Endothelial cell of umbilical vein (primary cell): ENCODE measurements around the gene FOS. TPM values are rescaled to one million over a fixed set of nuclear protein-coding genes. Genes with fewer than 3 reads are reported as not detected.

Experiments used
- BruUV-seq: library from RNA; stranded (reverse); fragments of 400-500 nt; replicated peaks from 2 replicates; lab custom pipeline; 2021; lab: Mats Ljungman, UMichigan
- CTCF ChIA-PET: fragments of 300-600, 350-600 bp; sonication (Branson Sonifier 250); formaldehyde crosslinking; loops from one replicate; lab custom pipeline; 2021; ENCODE audit warnings: antibody characterized with exemption, inconsistent platforms; lab: Charles Lee
- POLR2A ChIA-PET: fragments of 300-600, 350-600 bp; sonication (Branson Sonifier 250); formaldehyde crosslinking; loops from one replicate; lab custom pipeline; 2021; ENCODE audit warnings: antibody characterized with exemption, inconsistent platforms; lab: Charles Lee
- DNase-seq: peaks from one replicate; pipeline ENCODE4 v3.0.0-alpha.2; 2011; ENCODE audit warnings: low read depth, low spot score
- FAIRE-seq: peaks from 2 replicates; lab custom pipeline; 2011; peaks lifted over from hg19 to GRCh38; lab: Jason Lieb, UNC
- H2AFZ ChIP-seq: 2 replicates; pipeline ENCODE4 v1.6.0; 2012; ENCODE audit warnings: low read depth, low read length, control low read depth, inconsistent platforms
- H3K27ac ChIP-seq: 2 replicates; pipeline ENCODE4 v1.5.1; 2011; ENCODE audit warnings: low read depth, mild to moderate bottlenecking, control low read depth, low read length, moderate library complexity; ENCODE audit not compliant: insufficient read depth
- H3K27me3 ChIP-seq, 2 experiments: 2 replicates each; pipeline versions ENCODE4 v1.6.0 to v1.6.1; 2011; ENCODE audit warnings: low read length in 2 of 2, mixed read lengths in 1 of 2; ENCODE audit not compliant: control insufficient read depth in 2 of 2, insufficient read depth in 2 of 2
- H3K36me3 ChIP-seq, 2 experiments: 2 replicates in 1 of 2; 3 replicates in 1 of 2; pipeline ENCODE4 v1.5.1; 2011; ENCODE audit warnings: low read length in 2 of 2, mild to moderate bottlenecking in 1 of 2, moderate library complexity in 1 of 2; ENCODE audit not compliant: control insufficient read depth in 2 of 2, insufficient read depth in 2 of 2; ENCODE audit errors: extremely low read depth in 1 of 2
- H3K4me1 ChIP-seq: 3 replicates; pipeline ENCODE4 v1.5.1; 2011; ENCODE audit warnings: mild to moderate bottlenecking, low read length; ENCODE audit not compliant: control insufficient read depth, insufficient read depth; ENCODE audit errors: extremely low read depth
- H3K4me2 ChIP-seq: 2 replicates; pipeline ENCODE4 v1.6.1; 2011; ENCODE audit warnings: low read length, control low read depth, mixed read lengths; ENCODE audit not compliant: insufficient read depth
- H3K4me3 ChIP-seq, 3 experiments: fragments of 200-600 bp in 1 of 3; sonication (generic), shearing (Covaris generic) in 1 of 3; replicated peaks in 1 of 3; 2 replicates each; pipeline ENCODE4 v1.5.1; 2011 to 2016; ENCODE audit warnings: control low read depth in 3 of 3, low read length in 3 of 3, mild to moderate bottlenecking in 2 of 3, inconsistent platforms in 1 of 3, low read depth in 1 of 3, moderate library complexity in 1 of 3; ENCODE audit not compliant: insufficient read depth in 1 of 3
- H3K79me2 ChIP-seq: 2 replicates; pipeline ENCODE4 v1.6.0; 2012; ENCODE audit warnings: low read length, inconsistent platforms; ENCODE audit not compliant: control insufficient read depth, insufficient read depth
- H3K9ac ChIP-seq: replicated peaks from 2 replicates; pipeline ENCODE3; 2011; ENCODE audit warnings: low read length, control low read depth; ENCODE audit not compliant: insufficient read depth; ENCODE audit errors: extremely low read depth
- H3K9me1 ChIP-seq: replicated peaks from 3 replicates; pipeline ENCODE4 v1.6.0; 2011; ENCODE audit warnings: mild to moderate bottlenecking, low read length; ENCODE audit not compliant: control insufficient read depth, insufficient read depth; ENCODE audit errors: extremely low read depth
- H3K9me3 ChIP-seq: replicated peaks from 2 replicates; pipeline ENCODE4 v1.5.1; 2012; ENCODE audit warnings: low read length, inconsistent platforms; ENCODE audit not compliant: control insufficient read depth, insufficient read depth
- H4K20me1 ChIP-seq: replicated peaks from 2 replicates; pipeline ENCODE3; 2011; ENCODE audit warnings: mild to moderate bottlenecking, low read length; ENCODE audit not compliant: control insufficient read depth, insufficient read depth; ENCODE audit errors: extremely low read depth
- EZH2 ChIP-seq: IDR thresholded peaks from 2 replicates; pipeline ENCODE4 v1.6.1; 2012; ENCODE audit warnings: borderline replicate concordance, low read depth, mild to moderate bottlenecking, moderate library complexity, low read length, inconsistent platforms; ENCODE audit not compliant: severe bottlenecking
- FOS ChIP-seq: IDR thresholded peaks from 2 replicates; pipeline ENCODE4 v1.6.1; 2011; ENCODE audit warnings: mild to moderate bottlenecking, low read length, moderate library complexity, borderline replicate concordance; ENCODE audit not compliant: insufficient read depth
- GATA2 ChIP-seq: IDR thresholded peaks from 2 replicates; pipeline ENCODE4 v1.7.0; 2011; ENCODE audit warnings: low read depth, mild to moderate bottlenecking, moderate library complexity, mixed read lengths, low read length; ENCODE audit not compliant: insufficient read length, insufficient read depth
- JUN ChIP-seq: IDR thresholded peaks from 2 replicates; pipeline ENCODE4 v1.6.1; 2011; ENCODE audit warnings: borderline replicate concordance, low read depth; ENCODE audit not compliant: insufficient read length, insufficient read depth
- MYC ChIP-seq: IDR thresholded peaks from one replicate; pipeline ENCODE4 v1.6.1; 2011; ENCODE audit warnings: mild to moderate bottlenecking, low read depth, low read length
- POLR2A ChIP-seq: IDR thresholded peaks from 2 replicates; pipeline ENCODE4 v1.6.1; 2012; ENCODE audit warnings: low read depth, mild to moderate bottlenecking, control low read depth, low read length
- POLR2AphosphoS5 ChIP-seq: IDR thresholded peaks from 2 replicates; pipeline ENCODE4 v1.6.1; 2012; ENCODE audit warnings: low read depth, mild to moderate bottlenecking, control low read depth, low read length, moderate library complexity; ENCODE audit not compliant: insufficient read depth
- dilution Hi-C: fragments of 300-500 bp; cut with MboI; formaldehyde crosslinking; loops from one replicate; pipeline ENCODE4 v1.15.0; 2019; ENCODE audit warnings: low sequenced_read_pairs; ENCODE audit not compliant: extremely low pct_ligation_motif_present
- intact Hi-C: fragments of 100-400 bp; cut with micrococcal nuclease; formaldehyde crosslinking; loops from one replicate; pipeline ENCODE4 v1.10.0; 2022
- polyA plus RNA-seq, 4 experiments: library from polyadenylated mRNA; depleted of rRNA in 3 of 4; stranded (reverse) in 3 of 4; unstranded in 1 of 4; fragments of >200 nt; gene quantifications; 2 replicates each; pipeline versions ENCODE4 v1.2.1 to v1.2.3, GENCODE V29; 2011 to 2012; ENCODE audit warnings: missing spikeins in 1 of 4
- total RNA-seq: library from RNA; stranded (reverse); gene quantifications from 2 replicates; pipeline ENCODE4 v1.2.3, GENCODE V29; 2021
- TF ChIP-seq, protein P1 (sequence below), 2 donors: IDR thresholded peaks; 1 replicate in 1 of 2; 2 replicates in 1 of 2; pipeline ENCODE4 v1.5.1; 2011; ENCODE audit warnings: low read length in 2 of 2, mild to moderate bottlenecking in 2 of 2, moderate library complexity in 2 of 2, control low read depth in 1 of 2, inconsistent platforms in 1 of 2, low read depth in 1 of 2; ENCODE audit not compliant: insufficient read depth in 1 of 2; ENCODE audit errors: extremely low read depth in 1 of 2
- TF ChIP-seq, protein P2 (sequence below): IDR thresholded peaks from 2 replicates; pipeline ENCODE4 v1.6.1; 2011; ENCODE audit not compliant: insufficient read depth, insufficient read length

Gene FOS
- total and polyA plus RNA-seq, 2 donors (not counting 3 experiments of a cell fraction or from before 2014, with no cell fraction given): 9.2 to 41.6 TPM

DNA sequence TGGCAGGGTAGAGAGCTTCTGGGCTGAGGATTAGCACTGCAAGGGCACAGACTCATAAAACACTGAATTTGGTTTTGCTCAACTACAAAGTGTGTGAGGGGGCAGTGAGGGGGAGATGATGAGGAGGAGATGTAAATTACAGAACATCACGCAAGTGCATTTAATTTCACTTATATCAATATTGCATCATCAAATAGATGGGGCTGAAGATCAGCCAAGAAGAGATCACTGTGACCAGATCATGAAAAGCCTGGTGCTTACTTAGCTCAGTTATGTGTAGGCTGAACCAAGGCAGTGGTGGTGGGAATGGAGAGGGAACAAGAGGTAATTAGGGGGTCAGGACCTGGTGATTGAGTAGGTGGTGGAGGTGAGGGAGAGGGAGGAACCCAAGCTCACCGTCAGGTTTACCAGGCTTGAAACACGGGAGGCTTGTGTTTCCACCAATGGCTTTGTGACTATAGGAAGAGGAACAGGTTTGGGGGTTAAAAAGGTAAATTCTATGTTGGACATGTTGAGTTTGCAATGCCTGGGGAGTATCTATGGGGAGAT, 11.3 kb downstream of the FOS start:
- no peak for DNase-seq
- FAIRE-seq: no peak
- H3K9me1 ChIP-seq: no peaks in the 10 kb centered on the region
- no peaks in the 10 kb centered on the region for H4K20me1 ChIP-seq
- no TSS peak for BruUV-seq
- H3K27me3 ChIP-seq: peaks cover 7 to 17% of the 10 kb centered on the region in 2 experiments
- no peaks in the 10 kb centered on the region for H3K36me3 ChIP-seq
- H3K4me2 ChIP-seq: no peak overlapping the region
- H3K4me3 ChIP-seq: no peak overlapping the region
- no peaks in the 10 kb centered on the region for H3K9me3 ChIP-seq
- no peak overlapping the region for H3K9ac ChIP-seq
- POLR2A ChIA-PET: interaction anchor here (1.4 kb wide), 1 partner anchor 13 kb away, joined by 3 read pairs; no protein-coding TSS in a partner anchor
- CTCF ChIA-PET: interaction anchor here (1.2 to 1.7 kb wide), 3 partner anchors 8 to 148 kb away, joined by 3 to 4 read pairs (median 3); no protein-coding TSS in a partner anchor
- no peaks in the 10 kb centered on the region for H3K79me2 ChIP-seq
- intact Hi-C loops: no loop called here
- dilution Hi-C loops: loop anchor here (25.0 kb wide), 1 partner anchor 153 kb away; the partner anchor contains the start of gene NEK9
- no peak overlapping the region for H2AFZ ChIP-seq
- no peak overlapping the region for H3K27ac ChIP-seq
- peaks cover 6% of the 10 kb centered on the region for H3K4me1 ChIP-seq
- TF ChIP-seq FOS: no peak
- no peak for TF ChIP-seq MYC
- no peak for TF ChIP-seq EZH2
- TF ChIP-seq, protein P1, sequence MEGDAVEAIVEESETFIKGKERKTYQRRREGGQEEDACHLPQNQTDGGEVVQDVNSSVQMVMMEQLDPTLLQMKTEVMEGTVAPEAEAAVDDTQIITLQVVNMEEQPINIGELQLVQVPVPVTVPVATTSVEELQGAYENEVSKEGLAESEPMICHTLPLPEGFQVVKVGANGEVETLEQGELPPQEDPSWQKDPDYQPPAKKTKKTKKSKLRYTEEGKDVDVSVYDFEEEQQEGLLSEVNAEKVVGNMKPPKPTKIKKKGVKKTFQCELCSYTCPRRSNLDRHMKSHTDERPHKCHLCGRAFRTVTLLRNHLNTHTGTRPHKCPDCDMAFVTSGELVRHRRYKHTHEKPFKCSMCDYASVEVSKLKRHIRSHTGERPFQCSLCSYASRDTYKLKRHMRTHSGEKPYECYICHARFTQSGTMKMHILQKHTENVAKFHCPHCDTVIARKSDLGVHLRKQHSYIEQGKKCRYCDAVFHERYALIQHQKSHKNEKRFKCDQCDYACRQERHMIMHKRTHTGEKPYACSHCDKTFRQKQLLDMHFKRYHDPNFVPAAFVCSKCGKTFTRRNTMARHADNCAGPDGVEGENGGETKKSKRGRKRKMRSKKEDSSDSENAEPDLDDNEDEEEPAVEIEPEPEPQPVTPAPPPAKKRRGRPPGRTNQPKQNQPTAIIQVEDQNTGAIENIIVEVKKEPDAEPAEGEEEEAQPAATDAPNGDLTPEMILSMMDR (IDR thresholded peaks at IDR 0.05; ENCODE audit: extremely low read depth in 1 of 2, insufficient read depth in 1 of 2, low read depth in 1 of 2, low read length in 2 of 2): no peak
- no peak for TF ChIP-seq POLR2AphosphoS5
- TF ChIP-seq POLR2A: no peak
- no peak for TF ChIP-seq GATA2
- TF ChIP-seq, protein P2, sequence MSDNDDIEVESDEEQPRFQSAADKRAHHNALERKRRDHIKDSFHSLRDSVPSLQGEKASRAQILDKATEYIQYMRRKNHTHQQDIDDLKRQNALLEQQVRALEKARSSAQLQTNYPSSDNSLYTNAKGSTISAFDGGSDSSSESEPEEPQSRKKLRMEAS: no peak
- no peak for TF ChIP-seq JUN
